K562 (cell line): Measurements from ENCODE around the gene C1orf122. TPM values are rescaled to one million over a fixed set of nuclear protein-coding genes. Genes with fewer than 3 reads are reported as not detected.

Experiments
- ATAC-seq: fragments of 200-7000 bp; cut with Tn5 transposase; 3 replicates; pipeline ENCODE4 v1.9.1; 2020; ENCODE audit warnings: moderate library complexity
- BruUV-seq: library from RNA; stranded (reverse); fragments of 400-500 nt; replicated peaks from 2 replicates; lab custom pipeline; 2021; lab: Mats Ljungman, UMichigan
- CTCF ChIA-PET: fragments of 300-600 bp; formaldehyde crosslinking; extraction: SDS; loops from one replicate; lab custom pipeline; 2021; ENCODE audit warnings: low intra/inter-chr PET ratio; lab: Yijun Ruan, JAX
- POLR2A ChIA-PET: fragments of 300-600, 350-650 bp; sonication (Branson Sonifier 250); formaldehyde crosslinking; extraction: SDS; loops from one replicate; lab custom pipeline; 2021; ENCODE audit warnings: antibody characterized with exemption, inconsistent platforms; lab: Yijun Ruan, JAX
- DNase-seq, 4 experiments: peaks; one replicate each; pipeline versions ENCODE4 v3.0.0 to v3.0.0-alpha.2; 2011 to 2018; ENCODE audit warnings: low spot score in 3 of 4, mixed read lengths in 3 of 4; ENCODE audit errors: extremely low read depth in 1 of 4
- FAIRE-seq: peaks from 2 replicates; lab custom pipeline; 2011; peaks lifted over from hg19 to GRCh38; lab: Jason Lieb, UNC
- H2AFZ ChIP-seq: 2 replicates; pipeline ENCODE4 v1.6.0; 2011; ENCODE audit warnings: low read depth, low read length, control low read depth, inconsistent platforms
- H3K27ac ChIP-seq: fragments of 200-600 bp; 3 replicates; pipeline ENCODE4 v1.8.0; 2011; ENCODE audit warnings: low read depth, mild to moderate bottlenecking, control low read depth, inconsistent platforms, low read length, moderate library complexity, mixed read lengths; ENCODE audit errors: extremely low read depth
- H3K27me3 ChIP-seq, 2 experiments: fragments of 300-600 bp in 1 of 2; 2 replicates in 1 of 2; 3 replicates in 1 of 2; pipeline versions ENCODE4 v1.6.0 to v1.8.0; 2011; ENCODE audit warnings: inconsistent platforms in 2 of 2, low read length in 2 of 2, mild to moderate bottlenecking in 1 of 2, mixed read lengths in 1 of 2, moderate library complexity in 1 of 2; ENCODE audit not compliant: control insufficient read depth in 2 of 2, insufficient read depth in 2 of 2
- H3K36me3 ChIP-seq: fragments of 300-600 bp; 3 replicates; pipeline ENCODE4 v1.8.0; 2011; ENCODE audit warnings: mild to moderate bottlenecking, low read length, inconsistent platforms; ENCODE audit not compliant: control insufficient read depth, insufficient read depth
- H3K4me1 ChIP-seq, 2 experiments: fragments of 200-600 bp in 1 of 2; replicated peaks in 1 of 2; 2 replicates in 1 of 2; 3 replicates in 1 of 2; pipeline versions ENCODE4 v1.5.1 to v1.8.0; 2011; ENCODE audit warnings: inconsistent platforms in 2 of 2, low read length in 2 of 2, mild to moderate bottlenecking in 1 of 2, mixed read lengths in 1 of 2, moderate library complexity in 1 of 2; ENCODE audit not compliant: control insufficient read depth in 2 of 2, insufficient read depth in 2 of 2
- H3K4me2 ChIP-seq: 2 replicates; pipeline ENCODE4 v1.6.1; 2011; ENCODE audit warnings: low read length, control low read depth, inconsistent platforms, mixed read lengths; ENCODE audit not compliant: insufficient read depth
- H3K4me3 ChIP-seq: fragments of 200-600 bp; sonication (generic), shearing (Covaris generic); 2 replicates; pipeline ENCODE4 v1.5.1; 2016; ENCODE audit warnings: control low read depth, inconsistent platforms
- H3K79me2 ChIP-seq: fragments of 200-600 bp; 3 replicates; pipeline ENCODE4 v1.8.0; 2011; ENCODE audit warnings: low read length, inconsistent platforms; ENCODE audit not compliant: control insufficient read depth, insufficient read depth
- H3K9ac ChIP-seq, 2 experiments: 2 replicates each; pipeline versions ENCODE4 v1.6.0 to v1.6.1; 2011; ENCODE audit warnings: low read depth in 2 of 2, low read length in 2 of 2, control low read depth in 1 of 2, inconsistent platforms in 1 of 2, mild to moderate bottlenecking in 1 of 2, mixed read lengths in 1 of 2; ENCODE audit not compliant: insufficient read depth in 1 of 2
- H3K9me1 ChIP-seq: one replicate; pipeline ENCODE4 v1.6.0; 2011; ENCODE audit warnings: inconsistent platforms, mild to moderate bottlenecking, low read length, moderate library complexity; ENCODE audit not compliant: control insufficient read depth, insufficient read depth
- H3K9me3 ChIP-seq: replicated peaks from 2 replicates; pipeline ENCODE4 v1.5.1; 2011; ENCODE audit warnings: low read depth, low read length, inconsistent platforms; ENCODE audit not compliant: control insufficient read depth, insufficient read depth
- H4K20me1 ChIP-seq: replicated peaks from 2 replicates; pipeline ENCODE4 v1.6.1; 2011; ENCODE audit warnings: low read length, inconsistent platforms, mixed read lengths; ENCODE audit not compliant: control insufficient read depth, insufficient read depth
- ARID4B ChIP-seq: sonication (generic); formaldehyde crosslinking; IDR thresholded peaks from 2 replicates; pipeline ENCODE4 v1.8.0; 2022; ENCODE audit warnings: mild to moderate bottlenecking, missing genetic modification reagents
- CBFA2T3 ChIP-seq: fragments of 450-650 bp; IDR thresholded peaks from 2 replicates; pipeline ENCODE4 v1.6.1; 2017
- CBX3 ChIP-seq, 2 experiments: IDR thresholded peaks; 1 replicate in 1 of 2; 2 replicates in 1 of 2; pipeline ENCODE4 v1.6.1; 2012; ENCODE audit warnings: inconsistent platforms in 2 of 2, low read length in 2 of 2, borderline replicate concordance in 1 of 2, control low read depth in 1 of 2
- ELK1 ChIP-seq: sonication (generic); formaldehyde crosslinking; IDR thresholded peaks from 2 replicates; pipeline ENCODE4 v1.8.1; 2022; ENCODE audit warnings: missing genetic modification reagents
- ESRRB ChIP-seq: fragments of 250-450 bp; sonication (Bioruptor Pico); IDR thresholded peaks from 2 replicates; pipeline ENCODE4 v1.5.0; 2020; ENCODE audit warnings: mild to moderate bottlenecking, moderate library complexity, borderline replicate concordance
- MCM3 ChIP-seq: fragments of 450-650 bp; IDR thresholded peaks from 2 replicates; pipeline ENCODE4 v1.6.1; 2016
- NEUROD1 ChIP-seq: fragments of 150-350 bp; IDR thresholded peaks from 2 replicates; pipeline ENCODE4 v1.6.1; 2014; ENCODE audit warnings: borderline replicate concordance, low read length, low read depth; ENCODE audit not compliant: partially characterized antibody
- STAT5B ChIP-seq: fragments of 250-450 bp; sonication (Bioruptor Pico); IDR thresholded peaks from 2 replicates; pipeline ENCODE4 v1.8.0; 2021; ENCODE audit warnings: mild to moderate bottlenecking, inconsistent platforms
- ZEB2 ChIP-seq: fragments of 450-650 bp; IDR thresholded peaks from 2 replicates; pipeline ENCODE4 v1.6.1; 2016
- WGBS: fragments of 100-300 bp; shearing (Covaris generic); methylation state at CpG from one replicate; pipeline ENCODE4 v1.1.6; 2016; ENCODE audit warnings: low coverage, mixed read lengths; ENCODE audit not compliant: insufficient coverage; ENCODE audit errors: missing lambda C conversion rate; 5-methylcytosine and 5-hydroxymethylcytosine counted together
- in situ Hi-C: fragments of 300-500 bp; cut with MboI; formaldehyde crosslinking; loops from 4 replicates; pipeline ENCODE4 v1.15.0; 2018; ENCODE audit warnings: inconsistent platforms, mixed read lengths
- intact Hi-C: fragments of 100-400 bp; cut with micrococcal nuclease; formaldehyde crosslinking; loops from 2 replicates; pipeline ENCODE4 v1.14.2; 2022
- polyA plus RNA-seq, 8 experiments: library from polyadenylated mRNA; depleted of rRNA in 4 of 8; stranded (reverse) in 5 of 8; unstranded in 3 of 8; fragments of >200 nt; fragmentation: Nextera tagmentation in 2 of 8; fragmentation: Illumina TruSeq in 1 of 8; extraction: Ambion mirVana in 2 of 8; extraction: Trizol in 1 of 8; gene quantifications; 2 replicates each; pipeline versions ENCODE4 v1.2.1 to v1.2.3, GENCODE V29; 2011 to 2014; ENCODE audit warnings: inconsistent platforms in 1 of 8, missing spikeins in 1 of 8
- total RNA-seq, 7 experiments: library from RNA; depleted of rRNA in 6 of 7; stranded (reverse); fragments of >200 nt in 6 of 7; fragmentation: Illumina TruSeq in 2 of 7; extraction: Trizol in 2 of 7; gene quantifications; 2 replicates each; pipeline versions ENCODE4 v1.2.1 to v1.2.3, GENCODE V29; 2011 to 2021; ENCODE audit warnings: low replicate concordance in 1 of 7

The C1orf122 gene
- total and polyA plus RNA-seq, 9 of the 15 experiments (the other 6 are each of a cell fraction or from before 2014, with no cell fraction given) = 3.6 to 70.9 (median 17.3) TPM

- no TSS peak for BruUV-seq
- H3K4me2 ChIP-seq = no peak overlapping the region
- FAIRE-seq = no peak
- DNase-seq = no peak
- intact Hi-C loops = no loop called here
- H3K79me2 ChIP-seq = no peaks in the 10 kb centered on the region
- H3K4me3 ChIP-seq = no peak overlapping the region
- peaks cover 75% of the 10 kb centered on the region for H3K36me3 ChIP-seq
- CTCF ChIA-PET = no interaction called here
- ATAC-seq = no peak
- H3K4me1 ChIP-seq = no peaks in the 10 kb centered on the region
- TF ChIP-seq ARID4B (CRISPR knock-in tag) = no peak
- TF ChIP-seq CBX3 (IDR thresholded peaks at IDR 0.05; ENCODE audit: borderline replicate concordance in 1 of 2, low read length in 2 of 2) = no peak
- no peak for TF ChIP-seq STAT5B (CRISPR knock-in tag)
- TF ChIP-seq NEUROD1 = no peak
- no peak for TF ChIP-seq MCM3
- TF ChIP-seq ZEB2 = no peak
- no peak for TF ChIP-seq CBFA2T3
- no peak for TF ChIP-seq ESRRB (CRISPR knock-in tag)
- no peak for TF ChIP-seq ELK1 (CRISPR knock-in tag)
- no peaks in the 10 kb centered on the region for H4K20me1 ChIP-seq
- no peak overlapping the region for H3K27ac ChIP-seq
- no peak overlapping the region for H2AFZ ChIP-seq
- in situ Hi-C loops = no loop called here
- H3K9me1 ChIP-seq = no peaks in the 10 kb centered on the region
- H3K9ac ChIP-seq = no peak overlapping the region
- H3K9me3 ChIP-seq = no peaks in the 10 kb centered on the region
- POLR2A ChIA-PET = interaction anchor here (1.7 kb wide), 1 partner anchor 13 kb away, joined by 7 read pairs; the partner anchor contains the start of genes C1orf122 and YRDC
- 80% methylated on average over 2 of the region's 2 CpGs for WGBS
- H3K27me3 ChIP-seq = no peaks in the 10 kb centered on the region
Observed at GRCh38 chr1:37821481-37821880, 13.9 kb downstream of the C1orf122 start.
